NB4 (cell line): ENCODE results near the gene RELB.

Experiments
- DNase-seq: peaks from one replicate; pipeline ENCODE4 v3.0.0; 2010; ENCODE audit warnings: low read depth
- H3K4me3 ChIP-seq: one replicate; pipeline ENCODE4 v1.5.1; 2011; ENCODE audit warnings: mild to moderate bottlenecking, low read depth, low read length, moderate library complexity
- CTCF ChIP-seq: IDR thresholded peaks from one replicate; pipeline ENCODE4 v1.5.1; 2012; ENCODE audit warnings: low read depth, low read length
- MAX ChIP-seq: IDR thresholded peaks from 2 replicates; pipeline ENCODE4 v1.6.1; 2011; ENCODE audit warnings: low read depth, low read length
- MYC ChIP-seq: IDR thresholded peaks from 2 replicates; pipeline ENCODE4 v1.6.1; 2011; ENCODE audit warnings: low read depth, low read length
- POLR2A ChIP-seq: IDR thresholded peaks from 2 replicates; pipeline ENCODE4 v1.6.1; 2011; ENCODE audit warnings: mild to moderate bottlenecking; ENCODE audit not compliant: insufficient read length; ENCODE audit errors: extremely low read depth

Gene RELB

GRCh38 chr19:44958090-44958489, 43.2 kb upstream of the RELB start:
- no peak overlapping the region for H3K4me3 ChIP-seq
- TF ChIP-seq CTCF, result no peak
- no peak for TF ChIP-seq MYC
- TF ChIP-seq MAX, result no peak
- TF ChIP-seq POLR2A, result no peak
- DNase-seq, result no peak

- no peak overlapping the region for H3K4me3 ChIP-seq
- TF ChIP-seq MYC, result no peak
- no peak for TF ChIP-seq MAX
- TF ChIP-seq POLR2A, result no peak
- TF ChIP-seq CTCF, result no peak
- no peak for DNase-seq
Measured at GRCh38 chr19:44959691-44960090, 41.6 kb upstream of the RELB start.

- TF ChIP-seq POLR2A (no peak), CTCF (no peak), MAX (no peak), MYC (no peak)
- DNase-seq, result no peak
- no peak overlapping the region for H3K4me3 ChIP-seq
Measured at GRCh38 chr19:44960906-44961728, 40.1 kb upstream of the RELB start.

GRCh38 chr19:44961821-44962220, 39.4 kb upstream of the RELB start:
- no peak overlapping the region for H3K4me3 ChIP-seq
- no peak for TF ChIP-seq MAX
- TF ChIP-seq CTCF, result no peak
- TF ChIP-seq MYC, result no peak
- TF ChIP-seq POLR2A, result no peak
- DNase-seq, result no peak

- TF ChIP-seq POLR2A, result no peak
- TF ChIP-seq MYC, result no peak
- TF ChIP-seq CTCF, result no peak
- no peak for TF ChIP-seq MAX
- no peak for DNase-seq
- H3K4me3 ChIP-seq, result no peak overlapping the region
Measured at GRCh38 chr19:44968118-44968517, 33.1 kb upstream of the RELB start.

- no peak for DNase-seq
- H3K4me3 ChIP-seq, result no peak overlapping the region
- no peak for TF ChIP-seq MYC
- TF ChIP-seq CTCF, result no peak
- TF ChIP-seq POLR2A, result no peak
- no peak for TF ChIP-seq MAX
Measured at GRCh38 chr19:44968670-44969069, 32.6 kb upstream of the RELB start.
